Measurements from ENCODE around the gene CLIP3. TPM values are rescaled to one million over a fixed set of nuclear protein-coding genes. Genes with fewer than 3 reads are reported as not detected.

The CLIP3 gene
- total and polyA plus RNA-seq, 9 of the 15 experiments (the other 6 are each of a cell fraction or from before 2014, with no cell fraction given): 0.01 to 0.50 (median 0.15) TPM; not detected in 1

DNA sequence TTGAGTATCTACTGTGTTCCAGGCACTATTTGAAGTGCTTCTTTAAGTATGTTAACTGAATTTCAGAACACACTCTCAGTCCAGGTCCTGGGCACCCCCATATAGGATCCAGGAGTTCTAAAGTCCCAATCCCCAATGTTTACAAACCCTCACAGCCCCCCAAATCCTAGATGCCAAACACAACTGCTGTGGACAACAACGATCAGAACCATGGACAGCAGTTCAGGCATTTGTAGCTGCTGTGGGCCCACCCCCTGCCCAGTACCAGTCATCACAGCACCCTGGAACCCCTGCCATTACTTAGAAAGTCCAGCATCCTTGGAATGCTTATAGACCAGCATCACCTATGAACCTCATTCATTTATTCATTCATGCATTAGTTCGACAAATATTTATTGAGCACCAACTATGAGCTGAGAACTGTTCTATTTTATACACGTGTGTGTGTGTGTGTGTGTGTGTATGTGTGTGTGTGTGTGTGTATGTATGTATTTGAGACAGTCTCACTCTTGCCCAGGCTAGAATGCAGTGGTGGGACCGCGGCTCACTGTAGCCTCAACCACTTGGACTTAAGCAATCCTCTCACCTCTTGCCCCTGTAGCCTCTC is 57.0 kb downstream of the CLIP3 start (continued):
- no peak for TF ChIP-seq SRSF3 (IDR thresholded peaks at IDR 0.05; ENCODE audit: insufficient read depth, low read length)
- TF ChIP-seq, protein P1, sequence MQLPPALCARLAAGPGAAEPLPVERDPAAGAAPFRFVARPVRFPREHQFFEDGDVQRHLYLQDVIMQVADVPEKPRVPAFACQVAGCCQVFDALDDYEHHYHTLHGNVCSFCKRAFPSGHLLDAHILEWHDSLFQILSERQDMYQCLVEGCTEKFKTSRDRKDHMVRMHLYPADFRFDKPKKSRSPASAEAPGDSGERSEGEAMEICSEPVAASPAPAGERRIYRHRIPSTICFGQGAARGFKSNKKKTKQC (CRISPR knock-in tag; IDR thresholded peaks at IDR 0.05): peak; percentile 48; the same call in 1 of the 2 replicates
- 0 out of 2 replicates have a peak, but pooled peaks have one; percentile 60 for TF ChIP-seq DMBX1 (CRISPR knock-in tag; IDR thresholded peaks at IDR 0.05; ENCODE audit: borderline replicate concordance)
- peak; percentile 94 for TF ChIP-seq MIER1 (IDR thresholded peaks at IDR 0.05; ENCODE audit: low read depth)
- TF ChIP-seq, protein P2, sequence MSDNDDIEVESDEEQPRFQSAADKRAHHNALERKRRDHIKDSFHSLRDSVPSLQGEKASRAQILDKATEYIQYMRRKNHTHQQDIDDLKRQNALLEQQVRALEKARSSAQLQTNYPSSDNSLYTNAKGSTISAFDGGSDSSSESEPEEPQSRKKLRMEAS (CRISPR knock-in tag; IDR thresholded peaks at IDR 0.05): no peak
- TF ChIP-seq SMAD4 (CRISPR knock-in tag; conservative IDR thresholded peaks at IDR 0.05): 0 out of 2 replicates have a peak, but pooled peaks have one; percentile 21
- TF ChIP-seq NCOA1 (IDR thresholded peaks at IDR 0.05; ENCODE audit: low read depth): peak; percentile 22; the same call in 1 of the 2 replicates
- TF ChIP-seq PRMT5 (CRISPR knock-in tag; IDR thresholded peaks at IDR 0.05): peak; percentile 79
- peak; percentile 27; the same call in 1 of the 2 replicates for TF ChIP-seq TEAD4 (IDR thresholded peaks at IDR 0.05; ENCODE audit: low read length)
- no peak for TF ChIP-seq TEAD4 (CRISPR knock-in tag; IDR thresholded peaks at IDR 0.05; ENCODE audit: borderline replicate concordance)
- TF ChIP-seq, protein P3, sequence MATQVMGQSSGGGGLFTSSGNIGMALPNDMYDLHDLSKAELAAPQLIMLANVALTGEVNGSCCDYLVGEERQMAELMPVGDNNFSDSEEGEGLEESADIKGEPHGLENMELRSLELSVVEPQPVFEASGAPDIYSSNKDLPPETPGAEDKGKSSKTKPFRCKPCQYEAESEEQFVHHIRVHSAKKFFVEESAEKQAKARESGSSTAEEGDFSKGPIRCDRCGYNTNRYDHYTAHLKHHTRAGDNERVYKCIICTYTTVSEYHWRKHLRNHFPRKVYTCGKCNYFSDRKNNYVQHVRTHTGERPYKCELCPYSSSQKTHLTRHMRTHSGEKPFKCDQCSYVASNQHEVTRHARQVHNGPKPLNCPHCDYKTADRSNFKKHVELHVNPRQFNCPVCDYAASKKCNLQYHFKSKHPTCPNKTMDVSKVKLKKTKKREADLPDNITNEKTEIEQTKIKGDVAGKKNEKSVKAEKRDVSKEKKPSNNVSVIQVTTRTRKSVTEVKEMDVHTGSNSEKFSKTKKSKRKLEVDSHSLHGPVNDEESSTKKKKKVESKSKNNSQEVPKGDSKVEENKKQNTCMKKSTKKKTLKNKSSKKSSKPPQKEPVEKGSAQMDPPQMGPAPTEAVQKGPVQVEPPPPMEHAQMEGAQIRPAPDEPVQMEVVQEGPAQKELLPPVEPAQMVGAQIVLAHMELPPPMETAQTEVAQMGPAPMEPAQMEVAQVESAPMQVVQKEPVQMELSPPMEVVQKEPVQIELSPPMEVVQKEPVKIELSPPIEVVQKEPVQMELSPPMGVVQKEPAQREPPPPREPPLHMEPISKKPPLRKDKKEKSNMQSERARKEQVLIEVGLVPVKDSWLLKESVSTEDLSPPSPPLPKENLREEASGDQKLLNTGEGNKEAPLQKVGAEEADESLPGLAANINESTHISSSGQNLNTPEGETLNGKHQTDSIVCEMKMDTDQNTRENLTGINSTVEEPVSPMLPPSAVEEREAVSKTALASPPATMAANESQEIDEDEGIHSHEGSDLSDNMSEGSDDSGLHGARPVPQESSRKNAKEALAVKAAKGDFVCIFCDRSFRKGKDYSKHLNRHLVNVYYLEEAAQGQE (IDR thresholded peaks at IDR 0.05; ENCODE audit: borderline replicate concordance): peak; percentile 98
- TF ChIP-seq, protein P3 (CRISPR knock-in tag; IDR thresholded peaks at IDR 0.05; ENCODE audit: low read depth): peak; percentile 95
- TF ChIP-seq, protein P4, sequence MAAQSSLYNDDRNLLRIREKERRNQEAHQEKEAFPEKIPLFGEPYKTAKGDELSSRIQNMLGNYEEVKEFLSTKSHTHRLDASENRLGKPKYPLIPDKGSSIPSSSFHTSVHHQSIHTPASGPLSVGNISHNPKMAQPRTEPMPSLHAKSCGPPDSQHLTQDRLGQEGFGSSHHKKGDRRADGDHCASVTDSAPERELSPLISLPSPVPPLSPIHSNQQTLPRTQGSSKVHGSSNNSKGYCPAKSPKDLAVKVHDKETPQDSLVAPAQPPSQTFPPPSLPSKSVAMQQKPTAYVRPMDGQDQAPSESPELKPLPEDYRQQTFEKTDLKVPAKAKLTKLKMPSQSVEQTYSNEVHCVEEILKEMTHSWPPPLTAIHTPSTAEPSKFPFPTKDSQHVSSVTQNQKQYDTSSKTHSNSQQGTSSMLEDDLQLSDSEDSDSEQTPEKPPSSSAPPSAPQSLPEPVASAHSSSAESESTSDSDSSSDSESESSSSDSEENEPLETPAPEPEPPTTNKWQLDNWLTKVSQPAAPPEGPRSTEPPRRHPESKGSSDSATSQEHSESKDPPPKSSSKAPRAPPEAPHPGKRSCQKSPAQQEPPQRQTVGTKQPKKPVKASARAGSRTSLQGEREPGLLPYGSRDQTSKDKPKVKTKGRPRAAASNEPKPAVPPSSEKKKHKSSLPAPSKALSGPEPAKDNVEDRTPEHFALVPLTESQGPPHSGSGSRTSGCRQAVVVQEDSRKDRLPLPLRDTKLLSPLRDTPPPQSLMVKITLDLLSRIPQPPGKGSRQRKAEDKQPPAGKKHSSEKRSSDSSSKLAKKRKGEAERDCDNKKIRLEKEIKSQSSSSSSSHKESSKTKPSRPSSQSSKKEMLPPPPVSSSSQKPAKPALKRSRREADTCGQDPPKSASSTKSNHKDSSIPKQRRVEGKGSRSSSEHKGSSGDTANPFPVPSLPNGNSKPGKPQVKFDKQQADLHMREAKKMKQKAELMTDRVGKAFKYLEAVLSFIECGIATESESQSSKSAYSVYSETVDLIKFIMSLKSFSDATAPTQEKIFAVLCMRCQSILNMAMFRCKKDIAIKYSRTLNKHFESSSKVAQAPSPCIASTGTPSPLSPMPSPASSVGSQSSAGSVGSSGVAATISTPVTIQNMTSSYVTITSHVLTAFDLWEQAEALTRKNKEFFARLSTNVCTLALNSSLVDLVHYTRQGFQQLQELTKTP (IDR thresholded peaks at IDR 0.05; ENCODE audit: low read depth in 1 of 2, partially characterized antibody in 2 of 2): peak in 1 of 2 experiments; percentile 83
- TF ChIP-seq EHMT2 (IDR thresholded peaks at IDR 0.05): peak; percentile 97
- TF ChIP-seq RCOR1 (IDR thresholded peaks at IDR 0.05; ENCODE audit: borderline replicate concordance in 1 of 2, low read depth in 2 of 2, low read length in 2 of 2): peak in 1 of 2 experiments; percentile 50; a peak in 1 of 4 replicates

Measured in K562 (cell line).